Non-pigmented ciliary epithelial cell (primary cell): Measurements from ENCODE around the gene PNN.
A peak's percentile ranks its signal among the peaks of the same experiment; 100 is the strongest.
"Not testable (repeated sequence)": the region's sequence is repeated elsewhere in the genome, so short reads cannot be mapped to it uniquely, and the experiment has no call there.

Experiments
- DNase-seq: peaks from one replicate; pipeline ENCODE4 v3.0.0-alpha.2; 2010; ENCODE audit warnings: low read depth

The PNN gene

GRCh38 chr14:39174560-39175444 is at the start of gene PNN:
Gene PNN (plus strand): TSS chr14:39175254. CDS start chr14:39175280, 26 bp downstream.
- DNase-seq = peak; percentile 99

GRCh38 chr14:39137835-39138234 is 37.2 kb upstream of the PNN start:
- not testable (repeated sequence) for DNase-seq

- no peak for DNase-seq
Observed at GRCh38 chr14:39138440-39138839, 36.6 kb upstream of the PNN start.

- DNase-seq = no peak
Observed at GRCh38 chr14:39140170-39140569, 34.9 kb upstream of the PNN start.

- not testable (repeated sequence) for DNase-seq
Observed at GRCh38 chr14:39141623-39142022, 33.4 kb upstream of the PNN start.

- not testable (repeated sequence) for DNase-seq
Observed at GRCh38 chr14:39143226-39143625, 31.8 kb upstream of the PNN start.

- DNase-seq = no peak
Observed at GRCh38 chr14:39145266-39145966, 29.6 kb upstream of the PNN start.

GRCh38 chr14:39154594-39155189 is 20.4 kb upstream of the PNN start:
- DNase-seq = no peak

- DNase-seq = no peak
Observed at GRCh38 chr14:39157491-39157890, 17.6 kb upstream of the PNN start.

- DNase-seq = no peak
Observed at GRCh38 chr14:39158222-39158858, 16.7 kb upstream of the PNN start.

GRCh38 chr14:39160494-39160893 is 14.6 kb upstream of the PNN start:
- DNase-seq = no peak

GRCh38 chr14:39167797-39168320 is 7.2 kb upstream of the PNN start:
- not testable (repeated sequence) for DNase-seq

- DNase-seq = no peak
Observed at GRCh38 chr14:39168591-39168990, 6.5 kb upstream of the PNN start.

- no peak for DNase-seq
Observed at GRCh38 chr14:39169541-39169900, 5.5 kb upstream of the PNN start.

GRCh38 chr14:39173198-39173597 is 1.9 kb upstream of the PNN start:
- no peak for DNase-seq

- no peak for DNase-seq
Observed at GRCh38 chr14:39175445-39176262, 600 bp downstream of the PNN start.

GRCh38 chr14:39176263-39177167 is 1.5 kb downstream of the PNN start:
- no peak for DNase-seq

GRCh38 chr14:39177168-39177545 is 2.1 kb downstream of the PNN start:
- no peak for DNase-seq

GRCh38 chr14:39179042-39179441 is 4.0 kb downstream of the PNN start:
- DNase-seq = no peak

- no peak for DNase-seq
Observed at GRCh38 chr14:39180553-39180952, 5.5 kb downstream of the PNN start.
